Measurements from ENCODE around the gene MYADML2.
A peak's percentile ranks its signal among the peaks of the same experiment; 100 is the strongest.

MYADML2 gene

DNA sequence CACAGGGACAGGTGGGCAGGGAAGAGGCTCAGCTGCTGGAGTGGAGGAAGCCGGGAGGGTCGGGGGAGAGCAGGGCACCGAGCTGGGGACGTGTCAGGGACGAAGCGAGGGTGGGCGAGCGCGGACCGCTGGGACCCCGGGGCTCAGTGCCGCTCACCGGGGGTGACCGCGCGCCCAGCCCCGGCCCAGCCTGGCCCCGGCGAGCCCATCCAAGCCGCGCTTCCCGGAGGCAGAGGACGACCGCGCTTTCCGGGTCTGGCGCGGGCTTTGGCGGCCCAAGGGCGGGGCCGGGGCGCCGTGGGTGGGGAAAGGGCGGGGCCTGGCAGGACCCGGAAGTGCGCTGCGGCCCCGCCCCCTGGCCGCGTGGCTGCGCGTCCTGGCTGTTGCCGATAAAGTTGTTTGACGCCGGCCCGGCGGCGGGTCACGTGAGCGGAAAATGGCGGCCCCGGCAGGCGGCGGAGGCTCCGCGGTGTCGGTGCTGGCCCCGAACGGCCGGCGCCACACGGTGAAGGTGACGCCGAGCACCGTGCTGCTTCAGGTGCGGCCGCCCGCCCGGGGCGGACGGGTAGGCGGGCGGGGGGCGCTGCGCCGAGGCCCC, 30.3 kb upstream of the MYADML2 start, which contains the start of gene ASPSCR1:
ASPSCR1 (plus strand) TSS at position 419 of the 598 bp plus-strand sequence; CDS start at position 437, 18 bp downstream.
- DNase-seq, result peak; percentile 76

- DNase-seq, result no peak
Observed at GRCh38 chr17:81976332-81977210, 29.5 kb upstream of the MYADML2 start.

- DNase-seq, result no peak
Observed at GRCh38 chr17:81973432-81973831, 26.4 kb upstream of the MYADML2 start.

GRCh38 chr17:81968850-81969812, 22.1 kb upstream of the MYADML2 start:
- DNase-seq, result no peak

DNA sequence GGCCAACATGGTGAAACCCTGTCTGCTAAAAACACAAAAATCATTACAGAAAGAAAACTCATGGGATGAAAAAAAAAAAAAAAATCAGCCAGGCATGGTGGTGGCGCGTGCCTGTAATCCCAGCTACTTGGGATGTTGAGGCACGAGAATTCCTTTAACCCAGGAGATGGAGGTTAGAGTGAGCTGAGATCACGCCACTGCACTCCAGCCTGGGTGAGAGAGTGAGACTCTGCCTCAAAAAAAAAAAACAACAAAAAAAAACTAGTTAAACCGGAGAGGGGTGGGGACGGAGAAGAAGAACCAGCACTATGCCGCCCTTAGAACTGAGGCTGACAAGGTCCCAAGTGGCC, 21.3 kb upstream of the MYADML2 start:
- DNase-seq, result no peak

GRCh38 chr17:81967533-81968395, 20.7 kb upstream of the MYADML2 start:
- no peak for DNase-seq

DNA sequence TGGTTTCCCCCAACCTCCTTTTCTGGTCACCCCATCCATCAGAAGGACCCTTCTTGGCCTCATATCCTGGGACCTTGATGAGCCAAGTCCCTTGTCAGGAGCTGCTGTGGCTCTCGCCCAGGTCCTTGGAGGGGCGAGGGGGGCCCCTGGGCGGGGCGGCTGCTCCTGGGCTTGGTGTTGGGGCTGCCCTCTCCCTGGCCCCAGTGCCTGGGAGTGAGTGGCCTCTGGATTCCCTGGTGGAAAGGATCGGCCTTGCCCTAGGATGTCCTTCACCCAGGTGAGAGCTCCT, 20.2 kb upstream of the MYADML2 start:
- no peak for DNase-seq

DNA sequence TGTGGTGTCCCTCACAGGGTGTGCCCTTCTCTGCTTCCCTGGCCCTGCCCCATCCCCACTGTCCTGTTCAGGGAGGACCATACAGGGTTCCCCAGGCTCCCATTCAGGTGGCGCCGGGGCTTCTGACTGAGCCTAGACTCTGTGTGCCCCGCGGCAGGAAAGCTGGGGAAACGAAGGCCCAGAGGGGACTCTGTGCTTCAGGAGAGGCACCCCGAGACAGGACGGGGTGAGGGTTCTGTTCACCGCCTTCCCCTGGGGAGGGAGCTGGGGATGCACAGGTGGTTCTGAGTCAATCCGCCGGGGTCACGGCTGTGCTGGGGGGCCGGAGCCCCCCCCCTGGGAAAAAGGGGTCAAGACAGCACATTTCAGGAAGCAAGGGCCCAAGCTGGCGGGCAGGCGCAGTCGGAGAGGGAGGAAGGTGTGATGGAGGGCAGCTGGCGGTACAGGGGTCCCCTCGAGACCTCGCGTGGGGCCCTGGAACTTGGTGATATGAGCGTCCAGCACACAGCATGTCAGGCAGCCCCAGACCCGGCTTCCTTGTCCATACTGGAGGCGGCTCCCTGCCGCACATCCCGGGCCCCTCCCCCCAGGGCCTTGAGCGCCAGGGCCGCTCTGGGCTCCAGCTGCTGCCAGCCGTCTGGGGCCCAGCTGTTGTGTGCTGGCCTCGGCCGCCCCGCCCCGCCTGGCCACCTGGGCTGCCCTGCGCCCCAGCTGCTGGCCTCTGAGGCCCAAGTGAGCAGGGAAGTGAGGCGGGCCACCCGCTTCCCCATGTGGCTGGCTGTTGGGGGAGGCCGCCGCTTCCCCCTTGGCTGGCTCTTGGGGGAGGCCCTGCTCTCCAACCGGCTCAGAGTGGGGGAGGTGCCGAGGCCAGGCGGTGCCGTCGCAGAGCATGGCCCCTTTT, 19.6 kb upstream of the MYADML2 start:
- no peak for DNase-seq

GRCh38 chr17:81964081-81964849, 17.2 kb upstream of the MYADML2 start:
- DNase-seq, result no peak

DNA sequence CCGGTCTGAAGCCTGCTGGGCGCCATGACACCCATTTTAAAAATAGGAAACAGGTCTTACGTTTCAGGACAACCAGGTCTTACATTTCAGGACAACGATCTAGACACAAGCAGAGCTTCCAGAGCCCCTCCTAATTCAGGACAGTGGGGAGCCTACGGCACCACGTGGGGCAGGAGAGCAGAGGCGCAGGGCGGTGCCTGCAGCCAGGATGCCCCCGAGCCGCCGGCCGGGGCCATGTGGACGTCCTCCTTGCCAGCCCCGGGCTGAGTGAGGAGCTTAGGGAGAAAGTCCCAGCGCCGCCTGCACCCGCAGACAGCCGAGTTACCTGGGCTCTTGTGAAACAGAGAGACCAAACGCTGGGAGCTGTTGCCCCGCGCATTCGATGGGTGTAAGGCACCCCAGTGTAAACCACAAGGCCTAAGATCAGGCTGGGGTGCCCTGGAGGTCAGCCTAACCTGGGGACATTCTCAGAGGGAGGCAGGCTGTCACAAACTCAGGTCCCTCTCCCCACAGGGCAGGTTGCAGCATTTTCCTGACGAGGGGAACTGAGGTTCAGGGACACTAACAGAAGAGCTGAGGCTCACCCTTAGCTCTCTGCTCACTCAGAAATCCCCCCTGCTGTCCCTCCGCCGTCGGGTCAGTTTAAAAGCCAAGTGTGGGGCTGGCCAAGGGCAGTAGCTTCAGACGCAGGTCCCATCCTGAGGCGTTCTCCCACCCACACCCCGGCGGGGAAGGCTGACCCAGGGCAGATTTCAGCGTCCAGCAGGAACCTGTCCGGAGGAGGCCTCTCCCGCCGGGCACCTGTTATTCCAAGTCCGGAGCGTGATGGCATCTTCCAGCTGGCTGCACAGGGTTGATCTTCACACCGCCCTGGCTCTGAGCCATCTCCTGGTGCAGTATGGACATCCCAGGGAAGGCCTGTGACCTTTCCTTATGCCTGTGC, 15.7 kb upstream of the MYADML2 start:
- DNase-seq, result no peak

GRCh38 chr17:81961521-81962498, 14.8 kb upstream of the MYADML2 start:
- no peak for DNase-seq

GRCh38 chr17:81961087-81961511, 14.1 kb upstream of the MYADML2 start, which contains the start of gene NOTUM:
NOTUM (minus strand) TSS chr17:81961187; CDS start chr17:81960909, 278 bp downstream.
- DNase-seq, result no peak

GRCh38 chr17:81960130-81960958, 13.3 kb upstream of the MYADML2 start:
- DNase-seq, result no peak

DNA sequence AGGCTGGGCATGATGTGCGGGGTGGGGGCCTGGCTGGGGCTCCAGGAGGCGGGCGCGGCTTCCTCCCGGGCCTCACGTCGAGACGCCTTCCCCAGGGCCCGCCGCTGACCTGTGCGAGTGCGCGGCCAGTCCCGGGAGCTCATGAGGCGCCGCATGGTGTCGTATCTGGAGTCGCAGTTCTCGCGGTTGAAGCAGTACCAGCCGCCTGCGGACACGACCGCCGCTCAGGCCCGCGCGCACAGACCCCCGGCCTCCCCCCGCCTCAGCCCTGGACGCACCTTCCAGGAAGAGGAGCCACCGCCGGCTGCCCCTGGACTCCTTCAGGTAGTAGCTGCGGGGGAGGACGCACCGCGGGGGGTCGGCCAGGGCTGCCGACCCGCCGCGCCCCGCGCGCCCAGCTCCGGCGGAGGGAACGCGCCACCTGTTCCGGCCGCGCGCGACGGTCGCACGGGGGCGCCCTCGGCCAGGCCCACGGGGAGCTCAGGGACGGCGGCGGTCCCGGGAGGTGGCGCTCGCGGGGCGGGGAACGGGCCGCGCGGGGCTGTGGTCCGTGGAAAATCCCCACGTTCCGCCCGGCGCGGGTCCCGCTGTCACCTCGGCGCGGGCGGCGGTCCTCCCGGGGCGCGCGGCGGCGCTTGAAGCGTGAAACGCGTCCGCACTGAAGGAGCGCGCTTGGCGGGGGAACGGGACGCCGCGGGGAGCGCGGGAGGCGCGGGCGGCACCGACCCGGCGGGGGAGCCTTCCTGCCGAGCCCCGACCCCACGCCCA, 12.5 kb upstream of the MYADML2 start:
- no peak for DNase-seq

GRCh38 chr17:81958633-81959342, 11.8 kb upstream of the MYADML2 start:
- DNase-seq, result no peak
